ENCODE results near the gene DKK3.

DNA sequence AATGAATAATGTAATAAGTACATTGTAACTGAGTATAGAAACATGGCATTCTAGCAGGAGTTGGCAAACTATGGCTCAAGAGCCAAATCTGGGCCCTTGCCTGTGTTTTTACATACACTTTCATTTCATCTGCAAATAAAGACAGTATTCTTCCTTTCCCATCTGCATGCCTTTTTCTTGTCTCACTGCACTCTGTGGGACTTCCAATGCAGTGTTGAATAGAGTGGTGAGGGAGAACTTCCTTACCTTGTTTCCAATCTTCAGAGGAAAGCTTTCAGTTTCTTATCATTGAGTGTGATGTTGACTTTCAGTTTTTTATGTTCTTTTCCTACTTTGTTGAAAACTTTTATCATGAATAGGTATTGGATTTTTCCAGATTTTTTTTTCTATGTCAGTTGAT, 84.6 kb downstream of the DKK3 start:
- no peak for TF ChIP-seq POU6F1 (CRISPR knock-in tag; IDR thresholded peaks at IDR 0.05; ENCODE audit: borderline replicate concordance, low read depth)
- TF ChIP-seq GLIS3 (CRISPR knock-in tag; IDR thresholded peaks at IDR 0.05) = no peak
- TF ChIP-seq ARNTL (CRISPR knock-in tag; IDR thresholded peaks at IDR 0.05; ENCODE audit: borderline replicate concordance, low read depth) = no peak
- no peak for TF ChIP-seq ISL1 (CRISPR knock-in tag; IDR thresholded peaks at IDR 0.05)
- no peak for TF ChIP-seq RARB (CRISPR knock-in tag; IDR thresholded peaks at IDR 0.05)
- TF ChIP-seq CSRNP3 (CRISPR knock-in tag; IDR thresholded peaks at IDR 0.05) = no peak
- TF ChIP-seq PPARA (CRISPR knock-in tag; IDR thresholded peaks at IDR 0.05; ENCODE audit: borderline replicate concordance) = no peak
- TF ChIP-seq, protein P1, sequence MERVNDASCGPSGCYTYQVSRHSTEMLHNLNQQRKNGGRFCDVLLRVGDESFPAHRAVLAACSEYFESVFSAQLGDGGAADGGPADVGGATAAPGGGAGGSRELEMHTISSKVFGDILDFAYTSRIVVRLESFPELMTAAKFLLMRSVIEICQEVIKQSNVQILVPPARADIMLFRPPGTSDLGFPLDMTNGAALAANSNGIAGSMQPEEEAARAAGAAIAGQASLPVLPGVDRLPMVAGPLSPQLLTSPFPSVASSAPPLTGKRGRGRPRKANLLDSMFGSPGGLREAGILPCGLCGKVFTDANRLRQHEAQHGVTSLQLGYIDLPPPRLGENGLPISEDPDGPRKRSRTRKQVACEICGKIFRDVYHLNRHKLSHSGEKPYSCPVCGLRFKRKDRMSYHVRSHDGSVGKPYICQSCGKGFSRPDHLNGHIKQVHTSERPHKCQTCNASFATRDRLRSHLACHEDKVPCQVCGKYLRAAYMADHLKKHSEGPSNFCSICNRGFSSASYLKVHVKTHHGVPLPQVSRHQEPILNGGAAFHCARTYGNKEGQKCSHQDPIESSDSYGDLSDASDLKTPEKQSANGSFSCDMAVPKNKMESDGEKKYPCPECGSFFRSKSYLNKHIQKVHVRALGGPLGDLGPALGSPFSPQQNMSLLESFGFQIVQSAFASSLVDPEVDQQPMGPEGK (CRISPR knock-in tag; IDR thresholded peaks at IDR 0.05; ENCODE audit: borderline replicate concordance) = no peak
- TF ChIP-seq ZFP30 (CRISPR knock-in tag; IDR thresholded peaks at IDR 0.05) = no peak
- no peak for TF ChIP-seq BACH2 (CRISPR knock-in tag; IDR thresholded peaks at IDR 0.05; ENCODE audit: borderline replicate concordance)
- TF ChIP-seq ZFP3 (CRISPR knock-in tag; IDR thresholded peaks at IDR 0.05) = no peak

Measured in SK-N-SH treated with all-trans-retinoic acid at 6 μM for 48 hours (cell line).